GM19455 (cell line): ENCODE data around the gene SELENOP.
"Not testable (repeated sequence)": the region's sequence is repeated elsewhere in the genome, so short reads cannot be mapped to it uniquely, and the experiment has no call there.

Source experiments
- ATAC-seq: cut with Tn5 transposase; IDR thresholded peaks from one replicate; pipeline ENCODE4 v1.9.1; 2021; ENCODE audit not compliant: unreplicated experiment

The SELENOP gene, protein sequence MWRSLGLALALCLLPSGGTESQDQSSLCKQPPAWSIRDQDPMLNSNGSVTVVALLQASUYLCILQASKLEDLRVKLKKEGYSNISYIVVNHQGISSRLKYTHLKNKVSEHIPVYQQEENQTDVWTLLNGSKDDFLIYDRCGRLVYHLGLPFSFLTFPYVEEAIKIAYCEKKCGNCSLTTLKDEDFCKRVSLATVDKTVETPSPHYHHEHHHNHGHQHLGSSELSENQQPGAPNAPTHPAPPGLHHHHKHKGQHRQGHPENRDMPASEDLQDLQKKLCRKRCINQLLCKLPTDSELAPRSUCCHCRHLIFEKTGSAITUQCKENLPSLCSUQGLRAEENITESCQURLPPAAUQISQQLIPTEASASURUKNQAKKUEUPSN

DNA sequence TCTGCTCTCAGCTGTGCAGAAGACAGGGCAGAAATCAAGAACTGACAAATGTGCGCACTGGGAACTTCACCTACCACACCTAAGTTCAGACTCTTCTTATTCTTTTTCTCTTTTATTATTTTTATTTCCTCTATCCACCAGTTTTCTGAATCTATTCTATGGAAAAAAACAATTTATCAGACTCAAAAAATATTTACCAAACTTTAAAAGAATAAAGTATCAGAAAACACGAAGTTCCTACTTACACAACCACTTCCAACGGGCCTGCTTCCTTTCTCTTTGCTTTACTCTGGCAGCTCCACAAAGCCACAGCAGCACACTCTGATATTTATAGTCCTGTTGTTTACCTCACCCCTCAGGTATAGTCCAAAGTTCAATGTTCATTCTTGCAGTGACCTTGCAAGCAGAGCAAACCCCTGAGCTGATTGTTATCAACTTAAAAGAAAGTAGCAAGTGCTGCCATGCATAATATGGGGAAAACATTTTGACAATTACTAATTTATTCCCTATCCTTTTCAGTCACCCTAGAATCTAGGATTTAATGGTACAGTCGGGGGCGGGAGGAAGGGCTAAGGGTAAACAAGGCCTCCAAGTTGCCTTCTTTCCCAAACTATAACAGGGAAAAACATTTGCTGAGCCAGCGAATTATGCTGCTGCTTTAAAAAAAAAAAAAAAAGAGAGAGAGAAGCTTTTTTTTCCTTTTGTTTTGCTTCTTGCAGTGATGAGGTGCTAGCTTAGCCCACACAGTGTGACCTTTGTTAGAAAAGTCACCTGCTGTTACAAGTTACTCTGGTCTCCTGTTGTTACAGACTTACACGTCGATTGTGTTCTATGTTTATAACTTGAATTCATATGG is at the start of gene SELENOP:
SELENOP (minus strand) TSS at position 302 of the 856 bp plus-strand sequence. CDS start 3,539 bp downstream, outside the sequence.
- no peak for ATAC-seq

- ATAC-seq, result no peak
Measured at GRCh38 chr5:42858687-42859086, 47.0 kb upstream of the SELENOP start.

DNA sequence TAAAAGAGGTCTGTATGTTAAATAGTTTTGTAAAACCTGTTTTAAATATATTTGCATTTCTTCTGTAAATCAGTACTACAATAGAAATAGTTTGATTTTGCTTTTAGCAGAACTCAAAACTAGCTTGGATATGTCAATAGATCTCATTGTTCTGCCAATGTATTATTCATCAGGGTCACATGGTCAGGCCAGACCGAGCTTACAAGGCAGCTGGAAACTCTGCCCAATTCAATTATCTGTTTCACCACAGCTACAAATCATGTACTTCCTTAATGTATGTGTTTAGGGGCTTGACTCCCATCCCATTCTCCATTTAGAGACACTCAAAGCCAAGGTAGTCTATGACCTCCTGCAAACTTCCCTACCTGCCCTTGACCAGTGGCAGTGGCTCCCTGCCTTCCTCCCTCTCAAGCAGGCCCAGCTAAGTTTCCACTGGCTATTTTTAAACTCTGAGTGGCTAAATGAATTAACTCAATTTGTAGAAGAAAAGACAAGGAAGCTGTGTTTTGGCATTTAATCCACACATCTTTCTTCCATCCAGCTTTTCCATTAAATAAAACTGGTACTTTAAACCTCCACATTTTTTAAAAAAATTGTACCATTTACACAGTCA is 46.4 kb upstream of the SELENOP start:
- ATAC-seq, result no peak

DNA sequence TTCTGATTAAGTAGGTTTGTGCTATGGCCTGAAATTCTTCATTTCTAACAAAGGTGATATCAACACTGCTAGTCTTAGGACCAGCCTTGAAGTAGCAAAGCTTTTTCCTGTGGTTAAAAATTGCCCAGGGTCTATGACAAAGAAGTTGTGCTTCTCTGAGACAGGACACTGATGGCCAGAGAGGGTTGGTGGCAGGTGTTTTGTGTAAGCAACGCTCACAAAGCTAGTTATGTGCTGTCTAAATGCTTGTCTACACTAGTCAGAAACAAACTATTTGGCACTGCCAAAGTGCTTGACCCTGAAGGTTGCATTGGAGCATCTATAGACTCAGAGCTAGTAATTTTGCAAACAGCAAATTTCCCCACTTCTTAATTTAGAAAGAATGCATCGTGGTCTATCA is 44.1 kb upstream of the SELENOP start:
- no peak for ATAC-seq

DNA sequence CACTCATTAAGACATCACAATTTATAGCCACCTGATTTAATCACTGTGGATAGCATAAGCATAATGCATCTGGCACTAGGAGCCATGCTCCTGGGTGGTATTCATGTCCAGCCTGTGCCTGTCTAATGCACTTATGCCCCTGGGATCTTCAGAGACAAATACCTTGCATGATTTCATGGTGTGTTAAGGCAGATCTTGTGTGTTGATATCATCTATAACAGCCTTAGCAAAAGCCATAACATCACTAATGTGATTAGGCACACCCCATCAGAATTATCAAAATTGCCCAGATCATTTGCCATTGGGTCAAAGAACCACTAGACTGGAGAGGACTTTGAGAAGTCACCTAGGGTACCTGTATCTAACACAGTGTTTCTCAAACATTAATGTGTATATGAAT is 43.7 kb upstream of the SELENOP start:
- no peak for ATAC-seq

DNA sequence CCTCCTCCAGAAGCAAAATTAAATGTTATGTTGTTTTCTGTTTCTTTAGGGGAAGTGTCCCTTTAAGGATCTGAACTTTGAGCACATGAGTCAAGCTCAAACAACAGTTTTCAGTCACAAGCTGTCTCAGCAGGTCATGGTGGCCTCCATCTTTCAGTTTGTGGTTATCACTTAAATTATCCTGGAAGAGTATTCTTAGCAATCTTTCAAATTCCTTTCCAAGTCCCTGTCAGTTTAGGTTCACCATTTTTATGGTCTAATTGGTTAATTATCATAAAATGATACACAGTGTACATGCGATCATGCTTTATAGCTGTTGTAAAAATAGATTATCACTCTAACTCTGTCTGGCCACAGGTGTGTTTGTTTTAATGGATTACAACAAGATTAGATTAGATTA is 43.1 kb upstream of the SELENOP start:
- ATAC-seq, result no peak

- no peak for ATAC-seq
Measured at GRCh38 chr5:42852826-42853225, 41.1 kb upstream of the SELENOP start.

GRCh38 chr5:42851481-42851880 is 39.8 kb upstream of the SELENOP start:
- ATAC-seq, result no peak

GRCh38 chr5:42848545-42848944 is 36.9 kb upstream of the SELENOP start:
- ATAC-seq, result no peak

GRCh38 chr5:42844408-42844807 is 32.7 kb upstream of the SELENOP start:
- not testable (repeated sequence) for ATAC-seq

DNA sequence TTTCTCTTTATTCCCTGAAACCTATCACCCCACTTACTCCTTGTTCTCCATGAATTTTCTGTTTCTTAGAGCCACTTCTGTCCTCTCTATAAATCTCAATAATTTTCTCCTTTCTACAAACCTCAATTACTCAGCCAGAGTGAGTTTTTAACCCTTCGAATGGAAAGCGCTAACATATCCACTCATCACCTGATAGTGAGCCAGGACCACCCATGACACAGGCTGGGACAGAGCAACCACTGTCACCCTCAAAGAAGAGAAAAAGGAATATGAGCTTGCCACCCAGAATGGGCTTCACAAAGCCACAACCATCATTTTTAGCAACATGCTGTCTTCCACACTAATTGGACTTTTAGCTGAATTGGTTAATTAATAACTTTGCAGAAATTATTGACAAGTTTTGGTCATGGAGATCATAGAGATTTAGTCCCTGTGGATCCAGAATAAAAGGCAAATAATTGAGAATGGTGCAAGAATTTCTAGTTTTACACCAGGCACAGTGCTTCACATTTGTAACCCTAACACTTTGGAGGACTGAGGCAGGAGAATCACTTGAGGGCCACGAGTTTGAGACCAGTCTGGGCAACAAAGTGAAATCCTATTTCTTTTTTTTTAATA is 32.1 kb upstream of the SELENOP start:
- no peak for ATAC-seq

DNA sequence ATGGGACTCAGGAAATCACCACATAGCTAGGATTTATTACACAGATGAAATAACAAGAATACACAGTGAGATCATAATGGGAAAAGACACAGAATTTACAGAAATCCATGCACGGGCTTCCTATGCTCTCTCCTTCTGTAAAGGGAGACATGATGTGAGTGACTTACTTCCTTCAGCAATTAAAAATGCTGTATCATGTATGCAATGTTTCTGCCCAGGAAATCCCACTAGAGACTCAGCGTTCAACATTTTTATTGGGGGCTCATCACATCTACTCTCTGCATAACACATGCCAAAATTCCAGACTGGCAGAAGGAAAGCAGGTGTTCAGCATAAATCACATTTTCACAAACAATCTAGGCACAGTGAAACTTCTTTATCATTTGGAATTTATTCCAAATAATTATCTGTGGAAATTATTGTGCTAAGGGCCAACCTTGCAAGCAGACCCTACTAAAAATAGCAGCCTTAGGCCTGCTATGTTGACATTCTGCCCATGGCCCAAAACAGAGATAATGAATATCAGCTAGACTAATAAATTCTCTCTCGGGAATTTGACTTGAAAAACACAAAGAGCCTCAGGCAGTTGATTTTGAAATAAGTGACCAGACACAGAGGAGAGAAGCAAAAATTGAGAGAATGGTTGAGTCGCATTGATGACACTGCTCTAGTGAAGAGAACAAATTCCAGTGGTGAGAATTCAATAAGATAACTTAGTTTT is 31.4 kb upstream of the SELENOP start:
- ATAC-seq, result no peak

DNA sequence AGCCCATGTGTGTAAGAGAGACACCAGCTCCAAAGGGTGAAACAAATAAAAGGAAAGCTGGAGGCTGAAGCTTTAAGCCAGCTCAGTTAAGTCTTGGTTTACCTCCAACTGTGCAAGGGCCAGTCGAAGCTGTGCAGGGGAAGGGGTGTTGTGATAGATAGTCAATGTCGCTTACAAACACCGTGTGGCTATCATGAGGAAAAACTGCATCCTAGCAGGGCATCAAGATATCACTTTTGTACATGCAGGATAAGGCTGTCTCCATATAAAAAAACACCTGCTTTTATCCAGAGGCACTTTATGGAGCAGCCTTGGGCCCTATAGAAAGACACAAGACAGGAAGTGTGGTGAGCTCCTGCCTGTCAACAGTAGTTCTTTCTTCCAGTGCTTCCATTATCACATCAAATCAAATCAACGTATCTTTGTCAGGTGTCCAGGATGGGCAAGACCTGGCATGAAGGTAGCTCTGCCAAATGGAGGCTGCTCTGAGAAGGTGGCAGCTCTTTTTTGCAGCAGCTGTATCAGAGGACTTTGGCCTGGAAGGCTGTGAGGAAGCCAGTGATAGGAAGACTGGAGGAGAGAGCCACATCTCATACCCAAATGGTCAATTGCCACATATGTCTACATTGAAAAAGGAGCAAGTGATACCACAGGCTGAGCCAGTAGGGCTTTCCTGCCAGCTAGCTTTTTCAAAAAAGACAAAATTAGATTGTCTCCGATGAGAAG is 29.3 kb upstream of the SELENOP start:
- ATAC-seq, result no peak

- ATAC-seq, result no peak
Measured at GRCh38 chr5:42840269-42840668, 28.6 kb upstream of the SELENOP start.

DNA sequence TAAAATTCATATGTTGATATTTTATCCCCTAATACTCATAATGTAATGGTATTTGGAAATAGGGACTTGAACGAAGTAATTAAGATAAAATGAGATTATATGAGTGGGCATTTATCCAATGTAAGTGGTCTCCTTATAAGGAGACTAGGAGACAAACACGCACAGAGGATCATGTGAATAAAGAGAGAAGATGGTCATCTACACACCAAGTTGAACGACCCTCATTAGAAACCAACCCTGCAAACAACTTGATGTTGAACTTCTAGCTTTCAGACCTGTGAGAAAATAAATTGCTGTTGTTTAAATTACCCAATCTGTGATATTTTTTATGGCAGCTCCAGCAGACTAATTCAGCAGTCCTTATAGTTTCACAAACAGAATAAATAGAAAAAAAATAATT is 27.5 kb upstream of the SELENOP start:
- ATAC-seq, result no peak

GRCh38 chr5:42837601-42838000 is 25.9 kb upstream of the SELENOP start:
- ATAC-seq, result no peak

DNA sequence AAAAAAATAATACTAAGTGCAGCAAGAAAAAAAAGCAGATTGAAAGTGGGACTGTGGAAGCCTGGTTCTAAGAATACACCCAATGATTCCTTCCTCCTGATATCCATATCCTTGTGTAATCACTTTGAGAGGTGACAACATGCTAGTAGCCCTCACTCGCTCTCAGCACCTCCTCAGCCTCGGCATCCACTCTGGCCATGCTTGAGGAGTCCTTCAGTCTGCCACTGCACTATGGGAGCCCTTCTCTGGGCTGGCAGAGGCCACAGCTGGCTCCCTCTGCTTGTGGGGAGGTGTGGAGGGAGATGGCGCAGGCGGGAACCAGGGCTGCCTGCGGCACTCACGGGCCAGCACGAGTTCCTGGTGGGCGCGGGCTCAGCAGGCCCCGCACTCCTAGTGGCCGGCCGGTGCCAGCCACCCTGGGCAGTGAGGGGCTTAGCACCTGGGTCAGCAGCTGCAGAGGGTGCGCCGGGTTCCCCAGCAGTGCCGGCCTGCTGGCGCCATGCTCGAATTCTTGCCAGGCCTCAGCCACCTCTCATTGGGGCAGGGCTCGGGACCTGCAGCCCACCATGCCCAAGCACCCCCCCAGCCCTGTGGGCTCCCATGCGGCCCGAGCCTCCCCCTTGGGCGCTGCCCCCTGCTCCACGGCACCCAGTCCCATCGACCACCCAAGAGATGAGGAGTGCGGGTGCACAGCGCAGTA is 24.5 kb upstream of the SELENOP start:
- no peak for ATAC-seq

DNA sequence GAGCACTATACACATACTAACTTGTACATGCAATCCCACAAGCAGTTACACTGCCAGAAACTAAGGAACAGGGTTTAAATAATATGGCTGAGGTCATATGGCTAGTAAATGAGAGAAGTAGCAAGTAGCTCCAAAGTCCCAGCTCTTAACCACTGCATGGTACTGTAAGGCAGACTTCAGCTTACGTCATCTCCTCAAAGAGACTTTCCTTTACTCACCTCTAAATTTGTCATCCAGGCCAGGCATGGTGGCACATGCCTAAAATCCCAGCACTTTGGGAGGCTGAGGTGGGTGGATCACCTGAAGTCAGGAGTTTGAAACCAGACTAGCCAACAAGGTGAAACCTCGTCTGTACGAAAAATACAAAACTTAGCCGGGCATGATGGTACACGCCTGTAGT is 20.4 kb upstream of the SELENOP start:
- ATAC-seq, result no peak

DNA sequence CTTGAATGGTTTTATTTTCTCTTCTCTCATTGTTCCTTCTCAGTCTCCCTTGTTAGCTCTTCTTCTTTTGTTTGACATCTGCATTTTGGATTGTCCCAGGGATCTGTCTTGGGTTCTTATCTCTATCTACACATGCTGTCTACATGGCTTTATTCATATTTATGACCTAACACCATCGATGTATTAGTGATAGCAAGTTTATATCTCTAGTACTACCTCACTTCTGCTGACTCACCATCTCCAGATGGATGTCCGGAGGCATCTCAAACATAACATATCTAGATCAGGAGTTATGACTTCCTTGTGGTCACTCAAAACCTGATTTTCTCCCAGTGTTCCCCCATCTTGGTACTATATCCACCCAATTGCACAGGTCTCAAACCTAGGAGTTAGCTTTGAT is 19.2 kb upstream of the SELENOP start:
- no peak for ATAC-seq
